ENCODE measurements around the gene TOM1L2.

TOM1L2 gene

GRCh38 chr17:17877529-17878358 is 94.5 kb downstream of the TOM1L2 start:
- no peak for DNase-seq (ENCODE audit: low spot score)
- TF ChIP-seq CTCF (IDR thresholded peaks at IDR 0.05; ENCODE audit: extremely low read depth, insufficient read depth, missing control alignments): no peak
- in situ Hi-C loops (cut with MboI; ENCODE audit: low pct_unique_long_range_greater_than_20kb, low sequenced_read_pairs, unreplicated experiment): no loop called here

GRCh38 chr17:17876959-17877528 is 95.2 kb downstream of the TOM1L2 start:
- no peak for DNase-seq (ENCODE audit: low spot score)
- no peak for TF ChIP-seq CTCF (IDR thresholded peaks at IDR 0.05; ENCODE audit: extremely low read depth, insufficient read depth, missing control alignments)
- in situ Hi-C loops (cut with MboI; ENCODE audit: low pct_unique_long_range_greater_than_20kb, low sequenced_read_pairs, unreplicated experiment): no loop called here

GRCh38 chr17:17874478-17874877 is 97.7 kb downstream of the TOM1L2 start:
- in situ Hi-C loops (cut with MboI; ENCODE audit: low pct_unique_long_range_greater_than_20kb, low sequenced_read_pairs, unreplicated experiment): no loop called here
- TF ChIP-seq CTCF (IDR thresholded peaks at IDR 0.05; ENCODE audit: extremely low read depth, insufficient read depth, missing control alignments): no peak
- no peak for DNase-seq (ENCODE audit: low spot score)

- TF ChIP-seq CTCF (IDR thresholded peaks at IDR 0.05; ENCODE audit: extremely low read depth, insufficient read depth, missing control alignments): no peak
- no peak for DNase-seq (ENCODE audit: low spot score)
- in situ Hi-C loops (cut with MboI; ENCODE audit: low pct_unique_long_range_greater_than_20kb, low sequenced_read_pairs, unreplicated experiment): no loop called here
Measured at GRCh38 chr17:17873450-17873991, 98.7 kb downstream of the TOM1L2 start.

- DNase-seq (ENCODE audit: low spot score): no peak
- in situ Hi-C loops (cut with MboI; ENCODE audit: low pct_unique_long_range_greater_than_20kb, low sequenced_read_pairs, unreplicated experiment): no loop called here
- TF ChIP-seq CTCF (IDR thresholded peaks at IDR 0.05; ENCODE audit: extremely low read depth, insufficient read depth, missing control alignments): no peak
Measured at GRCh38 chr17:17872547-17873345, 99.5 kb downstream of the TOM1L2 start.

- in situ Hi-C loops (cut with MboI; ENCODE audit: low pct_unique_long_range_greater_than_20kb, low sequenced_read_pairs, unreplicated experiment): no loop called here
- DNase-seq (ENCODE audit: low spot score): no peak
- no peak for TF ChIP-seq CTCF (IDR thresholded peaks at IDR 0.05; ENCODE audit: extremely low read depth, insufficient read depth, missing control alignments)
Measured at GRCh38 chr17:17871913-17872312, 100.3 kb downstream of the TOM1L2 start.
